Muscle layer of colon (tissue), 2 donors: ENCODE data around the gene GRID1.

Experiments used
- H3K27ac ChIP-seq: one replicate; pipeline ENCODE4 v1.7.0; 2013; ENCODE audit warnings: low read depth, mild to moderate bottlenecking, low read length, moderate library complexity
- H3K27me3 ChIP-seq, 2 donors: one replicate each; pipeline ENCODE4 v1.7.0; 2013; ENCODE audit warnings: low read length in 2 of 2, mild to moderate bottlenecking in 2 of 2; ENCODE audit not compliant: insufficient read depth in 2 of 2, control insufficient read depth in 1 of 2
- H3K36me3 ChIP-seq: one replicate; pipeline ENCODE4 v1.7.0; 2013; ENCODE audit warnings: mild to moderate bottlenecking, low read length; ENCODE audit not compliant: insufficient read depth
- H3K4me1 ChIP-seq: one replicate; pipeline ENCODE4 v1.7.0; 2013; ENCODE audit warnings: mild to moderate bottlenecking, low read length; ENCODE audit not compliant: insufficient read depth
- H3K4me3 ChIP-seq, 2 donors: one replicate each; pipeline ENCODE4 v1.7.0; 2013; ENCODE audit warnings: low read length in 2 of 2, low read depth in 1 of 2, mild to moderate bottlenecking in 1 of 2, moderate library complexity in 1 of 2
- H3K9ac ChIP-seq: one replicate; pipeline ENCODE4 v1.7.0; 2013; ENCODE audit warnings: low read length
- H3K9me3 ChIP-seq: one replicate; pipeline ENCODE4 v1.7.0; 2013; ENCODE audit warnings: mild to moderate bottlenecking, low read length
- donor health status: abdominal sarcoma.
- donor health status: Adenocarcinoma of cecum.

The GRID1 gene

GRCh38 chr10:85615556-85615955 is 751.0 kb downstream of the GRID1 start:
- Histone ChIP-seq H3K4me3 (no peak overlapping the region), H3K36me3 (no peaks in the 10 kb centered on the region), H3K27me3 (no peaks in the 10 kb centered on the region), H3K27ac (no peak overlapping the region), H3K9ac (no peak overlapping the region), H3K9me3 (no peaks in the 10 kb centered on the region), H3K4me1 (no peaks in the 10 kb centered on the region)

GRCh38 chr10:85614981-85615380 is 751.6 kb downstream of the GRID1 start:
- Histone ChIP-seq H3K9me3 (no peaks in the 10 kb centered on the region), H3K4me3 (no peak overlapping the region), H3K4me1 (no peaks in the 10 kb centered on the region), H3K27me3 (no peaks in the 10 kb centered on the region), H3K9ac (no peak overlapping the region), H3K27ac (no peak overlapping the region), H3K36me3 (no peaks in the 10 kb centered on the region)

- Histone ChIP-seq H3K27ac (no peak overlapping the region), H3K4me3 (no peak overlapping the region), H3K9ac (no peak overlapping the region), H3K9me3 (no peaks in the 10 kb centered on the region), H3K4me1 (no peaks in the 10 kb centered on the region), H3K36me3 (no peaks in the 10 kb centered on the region), H3K27me3 (no peaks in the 10 kb centered on the region)
Observed at GRCh38 chr10:85614566-85614965, 752.0 kb downstream of the GRID1 start.

GRCh38 chr10:85613391-85613790 is 753.2 kb downstream of the GRID1 start:
- no peaks in the 10 kb centered on the region for H3K4me1 ChIP-seq
- H3K27me3 ChIP-seq: no peaks in the 10 kb centered on the region
- no peak overlapping the region for H3K27ac ChIP-seq
- H3K9me3 ChIP-seq: no peaks in the 10 kb centered on the region
- H3K36me3 ChIP-seq: no peaks in the 10 kb centered on the region
- H3K4me3 ChIP-seq: no peak overlapping the region
- H3K9ac ChIP-seq: no peak overlapping the region

GRCh38 chr10:85612833-85613232 is 753.8 kb downstream of the GRID1 start:
- Histone ChIP-seq H3K9ac (no peak overlapping the region), H3K4me1 (no peaks in the 10 kb centered on the region), H3K4me3 (no peak overlapping the region)

GRCh38 chr10:85612378-85612775 is 754.2 kb downstream of the GRID1 start:
- H3K4me3 ChIP-seq: no peak overlapping the region
- no peaks in the 10 kb centered on the region for H3K9me3 ChIP-seq
- H3K9ac ChIP-seq: no peak overlapping the region
- H3K27me3 ChIP-seq: no peaks in the 10 kb centered on the region
- H3K36me3 ChIP-seq: no peaks in the 10 kb centered on the region
- H3K4me1 ChIP-seq: no peaks in the 10 kb centered on the region
- H3K27ac ChIP-seq: no peak overlapping the region

More at GRCh38 chr10:85612833-85613232, 753.8 kb downstream of the GRID1 start:
- H3K27ac ChIP-seq: no peak overlapping the region
- no peaks in the 10 kb centered on the region for H3K27me3 ChIP-seq
- H3K36me3 ChIP-seq: no peaks in the 10 kb centered on the region
- H3K9me3 ChIP-seq: no peaks in the 10 kb centered on the region

- Histone ChIP-seq H3K27me3 (no peaks in the 10 kb centered on the region), H3K9ac (no peak overlapping the region), H3K27ac (no peak overlapping the region), H3K36me3 (no peaks in the 10 kb centered on the region), H3K4me1 (no peaks in the 10 kb centered on the region), H3K4me3 (no peak overlapping the region), H3K9me3 (no peaks in the 10 kb centered on the region)
Observed at GRCh38 chr10:85611746-85612377, 754.7 kb downstream of the GRID1 start.

- no peaks in the 10 kb centered on the region for H3K27me3 ChIP-seq
- no peaks in the 10 kb centered on the region for H3K36me3 ChIP-seq
- no peaks in the 10 kb centered on the region for H3K9me3 ChIP-seq
- no peak overlapping the region for H3K9ac ChIP-seq
- H3K4me1 ChIP-seq: no peaks in the 10 kb centered on the region
- H3K27ac ChIP-seq: no peak overlapping the region
- H3K4me3 ChIP-seq: no peak overlapping the region
Observed at GRCh38 chr10:85611093-85611740, 755.4 kb downstream of the GRID1 start.

- Histone ChIP-seq H3K27ac (no peak overlapping the region), H3K27me3 (no peaks in the 10 kb centered on the region), H3K9ac (no peak overlapping the region), H3K4me1 (no peaks in the 10 kb centered on the region), H3K4me3 (no peak overlapping the region), H3K9me3 (no peaks in the 10 kb centered on the region), H3K36me3 (no peaks in the 10 kb centered on the region)
Observed at GRCh38 chr10:85610381-85611092, 756.1 kb downstream of the GRID1 start.

GRCh38 chr10:85609509-85609908 is 757.1 kb downstream of the GRID1 start:
- Histone ChIP-seq H3K27me3 (no peaks in the 10 kb centered on the region), H3K27ac (no peak overlapping the region)

GRCh38 chr10:85608706-85609105 is 757.9 kb downstream of the GRID1 start:
- Histone ChIP-seq H3K27me3 (no peaks in the 10 kb centered on the region), H3K4me1 (no peaks in the 10 kb centered on the region), H3K27ac (no peak overlapping the region), H3K4me3 (no peak overlapping the region), H3K9ac (no peak overlapping the region), H3K36me3 (no peaks in the 10 kb centered on the region), H3K9me3 (no peaks in the 10 kb centered on the region)

More at GRCh38 chr10:85609509-85609908, 757.1 kb downstream of the GRID1 start:
- H3K4me1 ChIP-seq: no peaks in the 10 kb centered on the region
- no peaks in the 10 kb centered on the region for H3K9me3 ChIP-seq
- no peak overlapping the region for H3K9ac ChIP-seq
- H3K36me3 ChIP-seq: no peaks in the 10 kb centered on the region
- no peak overlapping the region for H3K4me3 ChIP-seq
